OCI-LY7 (cell line): ENCODE results near the gene UFD1.

Source experiments
- EZH2phosphoT487 ChIP-seq: fragments of 200-600 bp; sonication (generic); IDR thresholded peaks from 2 replicates; pipeline ENCODE4 v1.6.1; 2018; ENCODE audit warnings: low read depth, borderline replicate concordance, mild to moderate bottlenecking, mixed run types, antibody characterized with exemption, low read length, moderate library complexity, mixed read lengths
- TF ChIP-seq, protein P1 (sequence below): fragments of 200-600 bp; sonication (generic); conservative IDR thresholded peaks from 2 replicates; pipeline ENCODE4 v1.5.1; 2014; ENCODE audit warnings: mild to moderate bottlenecking, antibody characterized with exemption, low read length, moderate library complexity, mixed read lengths

DNA sequence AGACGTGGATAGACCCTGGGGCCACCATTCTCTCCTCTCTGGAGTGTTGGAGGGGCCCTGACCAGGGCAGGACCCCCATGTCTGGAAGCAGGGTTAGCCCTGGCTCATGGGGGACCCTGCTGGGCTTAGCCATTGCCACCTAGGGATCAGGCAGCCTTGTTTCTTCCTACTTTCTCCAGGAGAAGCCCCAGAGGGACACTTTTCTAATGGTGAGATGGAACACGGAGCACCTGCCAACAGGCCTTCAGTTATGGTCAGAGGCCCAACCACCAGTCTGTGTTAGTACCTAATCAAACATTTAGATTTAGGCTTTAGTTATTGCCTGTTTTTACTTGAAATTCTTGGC lies 29.6 kb downstream of the UFD1 start:
- no peak for TF ChIP-seq EZH2phosphoT487
- TF ChIP-seq, protein P1, sequence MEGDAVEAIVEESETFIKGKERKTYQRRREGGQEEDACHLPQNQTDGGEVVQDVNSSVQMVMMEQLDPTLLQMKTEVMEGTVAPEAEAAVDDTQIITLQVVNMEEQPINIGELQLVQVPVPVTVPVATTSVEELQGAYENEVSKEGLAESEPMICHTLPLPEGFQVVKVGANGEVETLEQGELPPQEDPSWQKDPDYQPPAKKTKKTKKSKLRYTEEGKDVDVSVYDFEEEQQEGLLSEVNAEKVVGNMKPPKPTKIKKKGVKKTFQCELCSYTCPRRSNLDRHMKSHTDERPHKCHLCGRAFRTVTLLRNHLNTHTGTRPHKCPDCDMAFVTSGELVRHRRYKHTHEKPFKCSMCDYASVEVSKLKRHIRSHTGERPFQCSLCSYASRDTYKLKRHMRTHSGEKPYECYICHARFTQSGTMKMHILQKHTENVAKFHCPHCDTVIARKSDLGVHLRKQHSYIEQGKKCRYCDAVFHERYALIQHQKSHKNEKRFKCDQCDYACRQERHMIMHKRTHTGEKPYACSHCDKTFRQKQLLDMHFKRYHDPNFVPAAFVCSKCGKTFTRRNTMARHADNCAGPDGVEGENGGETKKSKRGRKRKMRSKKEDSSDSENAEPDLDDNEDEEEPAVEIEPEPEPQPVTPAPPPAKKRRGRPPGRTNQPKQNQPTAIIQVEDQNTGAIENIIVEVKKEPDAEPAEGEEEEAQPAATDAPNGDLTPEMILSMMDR: no peak
